ENCODE data around the gene JAKMIP1.
A peak's percentile ranks its signal among the peaks of the same experiment; 100 is the strongest.

JAKMIP1 gene

GRCh38 chr4:6200011-6200921 lies at the start of gene JAKMIP1:
TSS of gene JAKMIP1 (minus strand) at chr4:6200549. CDS start at chr4:6112850, 87,699 bp downstream.
- H3K4me3 ChIP-seq (ENCODE audit: low read depth, low read length): peak within 1 kb of the TSS; percentile 47

GRCh38 chr4:6248394-6248793 lies 48.0 kb upstream of the JAKMIP1 start:
- Histone ChIP-seq H3K9ac (no peak overlapping the region), H2AFZ (no peak overlapping the region), H3K27me3 (ENCODE audit: control insufficient read depth, insufficient read depth, low read length) (no peaks in the 10 kb centered on the region), H3K9me3 (ENCODE audit: control insufficient read depth, low read length) (no peaks in the 10 kb centered on the region), H3K4me3 (ENCODE audit: low read depth, low read length) (no peak overlapping the region), H3K4me2 (ENCODE audit: low read length) (no peak overlapping the region), H3K27ac (no peak overlapping the region), H3K79me2 (no peaks in the 10 kb centered on the region), H3K36me3 (ENCODE audit: control insufficient read depth, insufficient read depth, low read length) (no peaks in the 10 kb centered on the region), H3K4me1 (no peaks in the 10 kb centered on the region)
- TF ChIP-seq, protein P1, sequence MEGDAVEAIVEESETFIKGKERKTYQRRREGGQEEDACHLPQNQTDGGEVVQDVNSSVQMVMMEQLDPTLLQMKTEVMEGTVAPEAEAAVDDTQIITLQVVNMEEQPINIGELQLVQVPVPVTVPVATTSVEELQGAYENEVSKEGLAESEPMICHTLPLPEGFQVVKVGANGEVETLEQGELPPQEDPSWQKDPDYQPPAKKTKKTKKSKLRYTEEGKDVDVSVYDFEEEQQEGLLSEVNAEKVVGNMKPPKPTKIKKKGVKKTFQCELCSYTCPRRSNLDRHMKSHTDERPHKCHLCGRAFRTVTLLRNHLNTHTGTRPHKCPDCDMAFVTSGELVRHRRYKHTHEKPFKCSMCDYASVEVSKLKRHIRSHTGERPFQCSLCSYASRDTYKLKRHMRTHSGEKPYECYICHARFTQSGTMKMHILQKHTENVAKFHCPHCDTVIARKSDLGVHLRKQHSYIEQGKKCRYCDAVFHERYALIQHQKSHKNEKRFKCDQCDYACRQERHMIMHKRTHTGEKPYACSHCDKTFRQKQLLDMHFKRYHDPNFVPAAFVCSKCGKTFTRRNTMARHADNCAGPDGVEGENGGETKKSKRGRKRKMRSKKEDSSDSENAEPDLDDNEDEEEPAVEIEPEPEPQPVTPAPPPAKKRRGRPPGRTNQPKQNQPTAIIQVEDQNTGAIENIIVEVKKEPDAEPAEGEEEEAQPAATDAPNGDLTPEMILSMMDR (IDR thresholded peaks at IDR 0.05): no peak

More at GRCh38 chr4:6200011-6200921, at the start of gene JAKMIP1:
- H3K79me2 ChIP-seq: no peaks in the 10 kb centered on the region
- no peaks in the 10 kb centered on the region for H3K4me1 ChIP-seq
- TF ChIP-seq, protein P1 (IDR thresholded peaks at IDR 0.05): no peak
- H3K36me3 ChIP-seq (ENCODE audit: control insufficient read depth, insufficient read depth, low read length): no peaks in the 10 kb centered on the region
- H3K9me3 ChIP-seq (ENCODE audit: control insufficient read depth, low read length): no peaks in the 10 kb centered on the region
- no peak within 1 kb of the TSS for H3K27ac ChIP-seq
- H2AFZ ChIP-seq: no peak within 1 kb of the TSS
- H3K4me2 ChIP-seq (ENCODE audit: low read length): peak within 1 kb of the TSS; percentile 70
- H3K9ac ChIP-seq: no peak within 1 kb of the TSS
- peaks cover 4% of the 10 kb centered on the region for H3K27me3 ChIP-seq (ENCODE audit: control insufficient read depth, insufficient read depth, low read length)

- TF ChIP-seq, protein P1 (IDR thresholded peaks at IDR 0.05): no peak
- no peak overlapping the region for H3K4me2 ChIP-seq (ENCODE audit: low read length)
- H3K9ac ChIP-seq: no peak overlapping the region
- H3K4me1 ChIP-seq: no peaks in the 10 kb centered on the region
- no peak overlapping the region for H2AFZ ChIP-seq
- H3K27me3 ChIP-seq (ENCODE audit: control insufficient read depth, insufficient read depth, low read length): no peaks in the 10 kb centered on the region
- H3K27ac ChIP-seq: no peak overlapping the region
- H3K36me3 ChIP-seq (ENCODE audit: control insufficient read depth, insufficient read depth, low read length): no peaks in the 10 kb centered on the region
- no peaks in the 10 kb centered on the region for H3K79me2 ChIP-seq
- no peaks in the 10 kb centered on the region for H3K9me3 ChIP-seq (ENCODE audit: control insufficient read depth, low read length)
- no peak overlapping the region for H3K4me3 ChIP-seq (ENCODE audit: low read depth, low read length)
Measured at GRCh38 chr4:6246170-6246634, 45.9 kb upstream of the JAKMIP1 start.

DNA sequence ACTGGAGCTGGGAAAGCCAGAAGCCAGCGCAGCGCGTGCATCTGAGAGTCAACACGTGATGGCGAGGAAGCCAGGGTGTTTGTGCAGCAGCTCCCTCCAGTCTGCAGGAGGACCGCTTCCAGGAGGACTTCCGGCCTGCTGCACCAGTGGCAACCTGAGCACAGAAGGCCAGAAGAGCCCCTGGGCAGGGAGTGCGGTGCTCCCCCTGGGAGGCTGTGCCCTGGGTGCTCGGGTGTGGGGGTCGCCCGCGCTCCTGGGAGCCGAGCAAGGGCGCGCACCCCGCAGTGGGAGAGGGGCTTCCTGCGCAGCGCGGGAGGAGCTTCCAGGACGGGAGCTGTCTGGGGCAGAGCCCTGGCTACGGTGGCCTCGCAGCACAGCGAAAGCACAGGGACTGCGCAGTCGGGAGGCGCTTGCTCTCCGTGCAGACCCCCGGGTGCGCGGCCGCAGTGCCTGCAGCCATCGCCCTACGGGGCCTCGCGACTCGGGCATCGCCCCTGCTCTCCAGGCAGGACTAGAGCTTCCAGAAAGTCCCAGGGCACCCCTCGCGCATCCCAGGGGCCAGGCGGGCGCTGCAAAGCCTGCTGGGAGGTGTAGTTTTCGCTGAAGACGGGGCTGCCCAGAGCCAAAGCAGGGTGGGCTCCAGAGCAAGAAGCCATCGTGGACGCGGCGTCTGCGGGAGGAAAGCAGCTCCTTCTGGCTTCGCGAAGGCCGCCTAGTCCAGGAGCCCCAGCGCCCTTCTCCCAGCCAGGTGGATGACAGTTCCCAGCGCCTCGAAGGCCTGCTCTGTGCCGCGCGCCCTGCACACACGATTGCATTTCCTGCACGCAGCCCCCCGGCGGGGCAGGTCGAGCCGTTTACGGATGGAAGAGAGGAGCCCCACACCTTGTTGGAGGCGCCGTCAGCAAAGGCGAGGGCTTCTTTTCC lies 45.2 kb upstream of the JAKMIP1 start:
- no peaks in the 10 kb centered on the region for H3K79me2 ChIP-seq
- no peaks in the 10 kb centered on the region for H3K4me1 ChIP-seq
- H3K4me3 ChIP-seq (ENCODE audit: low read depth, low read length): no peak overlapping the region
- no peaks in the 10 kb centered on the region for H3K27me3 ChIP-seq (ENCODE audit: control insufficient read depth, insufficient read depth, low read length)
- TF ChIP-seq, protein P1 (IDR thresholded peaks at IDR 0.05): no peak
- H2AFZ ChIP-seq: peak overlapping the region; percentile 42
- no peak overlapping the region for H3K9ac ChIP-seq
- peak overlapping the region; percentile 50 for H3K4me2 ChIP-seq (ENCODE audit: low read length)
- H3K27ac ChIP-seq: no peak overlapping the region
- H3K36me3 ChIP-seq (ENCODE audit: control insufficient read depth, insufficient read depth, low read length): no peaks in the 10 kb centered on the region
- H3K9me3 ChIP-seq (ENCODE audit: control insufficient read depth, low read length): no peaks in the 10 kb centered on the region

Measured in parathyroid adenoma (tissue), 2 donors.